ENCODE results near the gene TMEM178B. TPM values are rescaled to one million over a fixed set of nuclear protein-coding genes. Genes with fewer than 3 reads are reported as not detected.

Gene TMEM178B
- total RNA-seq, 1 donor from 2014 or later, result 49.8 TPM

DNA sequence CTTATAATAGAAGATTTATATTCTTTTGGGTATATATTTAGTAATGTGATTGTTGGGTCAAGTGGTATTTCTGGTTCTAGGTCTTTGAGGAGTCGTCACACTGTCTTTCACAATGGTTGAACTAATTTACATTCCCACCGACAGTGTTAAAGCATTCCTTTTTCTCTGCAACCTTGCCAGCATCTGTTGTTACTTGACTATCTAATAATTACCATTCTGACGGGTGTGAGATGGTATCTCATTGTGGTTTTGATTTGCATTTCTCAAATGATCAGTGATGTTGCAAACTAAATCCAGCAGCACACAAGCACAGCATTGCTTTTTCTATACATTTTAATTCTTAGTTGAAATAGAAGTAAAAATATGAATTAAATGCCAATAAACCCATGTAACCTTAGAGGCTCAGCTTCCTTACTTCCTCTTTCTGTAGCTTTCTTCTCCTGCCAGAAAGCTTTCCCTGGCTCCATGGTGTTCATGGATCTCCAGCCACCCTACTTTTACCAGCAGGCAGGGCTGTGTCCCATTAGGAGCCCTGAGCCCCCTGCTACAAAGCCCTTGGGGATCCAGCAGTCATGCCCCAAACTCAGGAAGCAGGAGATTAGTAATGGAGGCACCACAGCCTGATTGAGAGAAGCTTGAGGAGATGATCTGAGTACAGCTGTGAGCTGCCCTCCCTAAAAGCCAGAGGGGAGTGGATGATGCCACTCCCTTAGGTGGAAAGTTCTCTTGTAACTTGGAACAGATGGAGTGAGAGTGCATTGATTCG, 158.6 kb downstream of the TMEM178B start:
- H3K4me3 Mint-ChIP-seq (ENCODE audit: unreplicated experiment), result no peak overlapping the region
- DNase-seq, result no peak
- peaks cover 9% of the 10 kb centered on the region for H3K27me3 Mint-ChIP-seq (ENCODE audit: unreplicated experiment)
- no peak overlapping the region for H3K27ac Mint-ChIP-seq (ENCODE audit: unreplicated experiment)
- TF ChIP-seq, protein P1, sequence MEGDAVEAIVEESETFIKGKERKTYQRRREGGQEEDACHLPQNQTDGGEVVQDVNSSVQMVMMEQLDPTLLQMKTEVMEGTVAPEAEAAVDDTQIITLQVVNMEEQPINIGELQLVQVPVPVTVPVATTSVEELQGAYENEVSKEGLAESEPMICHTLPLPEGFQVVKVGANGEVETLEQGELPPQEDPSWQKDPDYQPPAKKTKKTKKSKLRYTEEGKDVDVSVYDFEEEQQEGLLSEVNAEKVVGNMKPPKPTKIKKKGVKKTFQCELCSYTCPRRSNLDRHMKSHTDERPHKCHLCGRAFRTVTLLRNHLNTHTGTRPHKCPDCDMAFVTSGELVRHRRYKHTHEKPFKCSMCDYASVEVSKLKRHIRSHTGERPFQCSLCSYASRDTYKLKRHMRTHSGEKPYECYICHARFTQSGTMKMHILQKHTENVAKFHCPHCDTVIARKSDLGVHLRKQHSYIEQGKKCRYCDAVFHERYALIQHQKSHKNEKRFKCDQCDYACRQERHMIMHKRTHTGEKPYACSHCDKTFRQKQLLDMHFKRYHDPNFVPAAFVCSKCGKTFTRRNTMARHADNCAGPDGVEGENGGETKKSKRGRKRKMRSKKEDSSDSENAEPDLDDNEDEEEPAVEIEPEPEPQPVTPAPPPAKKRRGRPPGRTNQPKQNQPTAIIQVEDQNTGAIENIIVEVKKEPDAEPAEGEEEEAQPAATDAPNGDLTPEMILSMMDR (IDR thresholded peaks at IDR 0.05; ENCODE audit: partially characterized antibody, unreplicated experiment), result no peak
- peaks cover 19% of the 10 kb centered on the region for H3K4me1 Mint-ChIP-seq (ENCODE audit: low read depth, unreplicated experiment)
- H3K36me3 Mint-ChIP-seq (ENCODE audit: unreplicated experiment), result no peaks in the 10 kb centered on the region
- H3K9me3 Mint-ChIP-seq (ENCODE audit: unreplicated experiment), result peaks cover 7% of the 10 kb centered on the region

GRCh38 chr7:141234335-141235105, 160.7 kb downstream of the TMEM178B start:
- TF ChIP-seq, protein P1 (IDR thresholded peaks at IDR 0.05; ENCODE audit: partially characterized antibody, unreplicated experiment), result no peak
- Mint-ChIP-seq H3K27me3 (ENCODE audit: unreplicated experiment) (peaks cover 6% of the 10 kb centered on the region), H3K4me3 (ENCODE audit: unreplicated experiment) (no peak overlapping the region), H3K27ac (ENCODE audit: unreplicated experiment) (no peak overlapping the region), H3K9me3 (ENCODE audit: unreplicated experiment) (peaks cover 6% of the 10 kb centered on the region), H3K36me3 (ENCODE audit: unreplicated experiment) (no peaks in the 10 kb centered on the region), H3K4me1 (ENCODE audit: low read depth, unreplicated experiment) (peaks cover 15% of the 10 kb centered on the region)
- no peak for DNase-seq

- H3K4me1 Mint-ChIP-seq (ENCODE audit: low read depth, unreplicated experiment), result peaks cover 15% of the 10 kb centered on the region
- H3K9me3 Mint-ChIP-seq (ENCODE audit: unreplicated experiment), result peaks cover 6% of the 10 kb centered on the region
- DNase-seq, result no peak
- peaks cover 6% of the 10 kb centered on the region for H3K27me3 Mint-ChIP-seq (ENCODE audit: unreplicated experiment)
- H3K36me3 Mint-ChIP-seq (ENCODE audit: unreplicated experiment), result no peaks in the 10 kb centered on the region
- H3K4me3 Mint-ChIP-seq (ENCODE audit: unreplicated experiment), result no peak overlapping the region
- TF ChIP-seq, protein P1 (IDR thresholded peaks at IDR 0.05; ENCODE audit: partially characterized antibody, unreplicated experiment), result no peak
- H3K27ac Mint-ChIP-seq (ENCODE audit: unreplicated experiment), result no peak overlapping the region
These were observed 161.8 kb downstream of the TMEM178B start for GRCh38 chr7:141235656-141236055.

GRCh38 chr7:141238596-141239243, 164.9 kb downstream of the TMEM178B start:
- Mint-ChIP-seq H3K4me3 (ENCODE audit: unreplicated experiment) (no peak overlapping the region), H3K9me3 (ENCODE audit: unreplicated experiment) (peaks cover 6% of the 10 kb centered on the region), H3K4me1 (ENCODE audit: low read depth, unreplicated experiment) (peaks cover 6% of the 10 kb centered on the region), H3K27me3 (ENCODE audit: unreplicated experiment) (peaks cover 3% of the 10 kb centered on the region), H3K36me3 (ENCODE audit: unreplicated experiment) (no peaks in the 10 kb centered on the region), H3K27ac (ENCODE audit: unreplicated experiment) (no peak overlapping the region)
- no peak for DNase-seq
- TF ChIP-seq, protein P1 (IDR thresholded peaks at IDR 0.05; ENCODE audit: partially characterized antibody, unreplicated experiment), result no peak

All from glutamatergic neuron (in vitro differentiated cells).